ENCODE data around the gene LONP2.
A peak's percentile ranks its signal among the peaks of the same experiment; 100 is the strongest.
"Not testable (repeated sequence)": the region's sequence is repeated elsewhere in the genome, so short reads cannot be mapped to it uniquely, and the experiment has no call there.

The LONP2 gene

DNA sequence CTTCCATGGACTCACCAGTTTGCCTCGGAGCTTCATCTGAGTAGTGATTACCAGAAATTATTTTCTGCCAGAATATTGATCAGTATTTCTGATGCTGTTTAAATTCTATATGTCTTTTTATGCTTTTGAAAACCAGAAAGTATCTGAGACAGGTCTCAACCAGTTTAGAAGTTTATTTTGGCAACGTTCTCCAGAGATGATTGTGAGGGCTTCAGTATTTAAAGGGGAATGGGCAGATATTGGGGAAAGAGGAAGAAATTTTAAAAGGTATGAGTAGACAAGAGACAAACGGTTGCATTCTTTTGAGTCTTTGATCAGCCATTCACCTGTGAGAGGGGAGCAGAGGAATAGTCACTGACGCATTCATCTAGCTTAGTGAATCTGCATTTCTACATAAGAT is 47.7 kb downstream of the LONP2 start:
- DNase-seq, result no peak

DNA sequence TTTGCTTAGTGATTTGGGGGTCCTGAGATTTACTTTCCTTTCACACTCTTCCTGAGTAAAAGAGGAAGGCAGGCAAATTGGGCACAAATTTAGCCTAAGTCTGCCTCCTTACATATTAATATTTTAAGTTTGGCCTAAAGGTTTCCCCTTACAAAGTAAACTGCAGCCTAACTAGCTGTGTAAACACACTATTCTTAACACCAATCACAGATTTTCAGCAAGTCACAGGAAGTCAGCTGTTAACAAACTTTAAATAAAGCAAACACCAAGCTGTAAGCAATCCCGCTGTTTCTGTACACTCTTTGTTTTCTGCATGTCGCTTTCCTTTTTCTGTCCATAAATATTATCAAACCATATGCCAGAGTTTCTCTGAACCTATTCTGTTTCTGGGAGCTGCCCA is 48.4 kb downstream of the LONP2 start:
- no peak for DNase-seq

- no peak for DNase-seq
Measured at GRCh38 chr16:48294724-48295123, 50.6 kb downstream of the LONP2 start.

- DNase-seq, result no peak
Measured at GRCh38 chr16:48295488-48296281, 51.6 kb downstream of the LONP2 start.

- no peak for DNase-seq
Measured at GRCh38 chr16:48299471-48299870, 55.4 kb downstream of the LONP2 start.

DNA sequence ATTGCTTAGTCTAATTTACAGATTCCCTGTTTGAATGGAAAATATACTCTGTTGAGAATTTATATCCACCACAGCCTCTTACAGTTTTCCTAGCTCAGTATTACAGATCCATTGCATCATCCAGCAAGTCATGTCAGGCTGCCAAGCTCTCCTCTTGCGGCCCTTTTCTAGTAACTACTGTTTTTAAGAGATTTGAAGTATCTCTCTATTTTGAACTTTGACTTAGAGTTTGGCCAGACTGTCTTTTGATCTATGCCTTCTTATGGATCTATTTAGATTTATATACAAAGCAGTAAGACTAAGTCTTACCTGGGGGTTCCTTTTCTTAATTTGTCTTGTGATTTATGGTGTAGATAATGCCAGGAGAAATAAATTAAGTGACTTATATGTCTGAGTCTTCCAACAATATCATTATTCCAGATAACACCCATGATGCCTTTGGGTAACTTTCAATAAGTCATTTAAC is 56.3 kb downstream of the LONP2 start:
- no peak for DNase-seq

DNA sequence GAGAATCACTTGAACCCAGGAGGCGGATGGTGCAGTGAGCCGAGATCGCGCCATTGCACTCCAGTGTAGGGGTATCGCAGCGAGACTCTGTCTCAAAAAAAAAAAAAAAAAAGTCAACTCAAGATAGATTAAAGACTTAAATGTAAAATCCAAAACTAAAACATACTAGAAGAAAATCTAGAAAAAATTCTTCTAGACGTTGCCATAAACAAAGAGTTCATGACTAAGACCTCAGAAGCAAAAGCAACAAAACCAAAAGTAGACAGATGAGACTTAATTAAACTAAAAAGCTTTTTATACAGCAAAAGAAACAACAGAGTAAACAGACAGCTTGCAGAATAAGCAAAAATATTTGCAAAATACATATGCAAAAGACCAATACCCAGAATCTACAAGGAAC is 64.4 kb downstream of the LONP2 start:
- DNase-seq, result no peak

GRCh38 chr16:48310908-48311641 is 67.0 kb downstream of the LONP2 start:
- no peak for DNase-seq

- DNase-seq, result not testable (repeated sequence)
Measured at GRCh38 chr16:48313905-48314304, 69.8 kb downstream of the LONP2 start.

GRCh38 chr16:48317026-48317425 is 72.9 kb downstream of the LONP2 start:
- DNase-seq, result no peak

DNA sequence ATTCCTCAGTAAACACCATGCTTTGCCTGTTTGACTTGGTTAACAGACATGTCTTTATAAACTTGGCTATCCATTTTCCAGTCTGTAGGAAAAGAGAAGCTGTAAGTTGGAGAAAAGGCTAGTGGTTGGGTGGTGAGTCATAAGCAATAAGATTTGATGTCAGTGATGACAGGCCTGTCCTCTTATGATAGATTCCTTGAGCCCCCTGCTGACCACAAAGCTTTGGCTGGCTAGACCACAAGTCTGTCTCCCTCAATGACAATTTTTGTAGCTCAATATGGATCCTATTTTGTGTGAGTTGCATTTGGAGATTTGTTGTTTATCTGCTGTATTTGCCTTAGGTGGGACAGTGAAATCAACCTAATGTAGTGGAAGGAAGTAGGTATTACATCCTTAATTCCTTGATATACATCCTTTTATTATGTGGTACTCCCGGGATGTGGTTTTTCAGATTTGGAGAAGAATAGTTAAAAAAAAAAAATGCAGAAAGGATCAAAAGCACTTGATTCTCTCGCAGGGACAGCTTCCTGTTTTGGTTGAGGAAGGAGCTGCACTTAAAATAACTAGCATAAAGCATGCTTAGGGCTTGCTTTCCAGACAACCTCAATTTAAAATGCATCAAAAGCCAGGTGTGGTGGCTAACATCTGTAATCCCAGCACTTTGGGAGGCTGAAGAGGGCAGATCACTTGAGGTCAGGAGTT is 73.7 kb downstream of the LONP2 start:
- DNase-seq, result no peak

GRCh38 chr16:48318630-48319029 is 74.5 kb downstream of the LONP2 start:
- DNase-seq, result no peak

- DNase-seq, result peak; percentile 26
Measured at GRCh38 chr16:48321317-48322036, 77.4 kb downstream of the LONP2 start.

DNA sequence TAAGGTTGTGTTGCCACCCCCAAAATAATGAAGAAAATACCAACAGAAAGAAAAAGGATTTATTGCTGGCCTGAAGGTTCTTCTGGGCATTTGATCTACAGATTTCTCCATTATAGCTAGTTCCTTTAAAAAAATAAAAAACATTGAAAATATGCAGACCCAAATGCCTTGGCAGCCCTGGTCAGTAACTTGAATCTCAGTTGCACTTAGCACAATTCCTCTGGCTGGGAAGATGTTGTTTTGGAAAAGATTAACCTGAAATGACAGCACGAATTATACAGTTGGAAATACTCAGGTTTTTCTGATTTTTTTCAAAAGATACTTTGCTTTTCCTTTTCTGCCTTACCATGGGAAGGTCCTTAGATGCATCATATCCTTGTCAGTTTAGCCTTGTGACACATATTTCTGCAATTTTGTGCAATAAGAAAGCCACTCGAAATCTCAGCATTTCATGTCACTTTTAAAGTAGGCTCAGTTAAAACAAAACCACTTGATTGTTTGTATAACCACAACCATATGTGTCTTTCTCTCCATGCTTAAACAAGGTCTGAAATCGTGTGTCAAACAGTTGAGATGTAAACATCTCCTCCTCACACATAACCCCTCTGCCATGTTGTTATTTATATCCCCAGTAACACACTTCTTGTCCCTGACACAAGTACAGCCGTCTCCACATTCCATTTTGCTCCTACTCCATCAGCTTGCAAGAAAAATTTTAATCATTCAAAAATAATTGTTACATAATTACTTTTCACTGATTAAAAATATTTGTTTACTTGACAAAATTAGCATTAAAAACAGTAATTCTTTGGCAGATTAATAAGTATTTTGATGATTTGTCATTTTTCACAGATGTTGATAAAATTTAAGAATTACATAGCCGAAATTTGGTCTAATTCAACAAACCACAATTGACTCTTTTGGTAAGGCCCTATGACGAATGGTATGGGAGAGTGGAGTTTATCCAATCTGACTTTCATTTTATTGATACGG is 80.0 kb downstream of the LONP2 start:
- DNase-seq, result no peak

DNA sequence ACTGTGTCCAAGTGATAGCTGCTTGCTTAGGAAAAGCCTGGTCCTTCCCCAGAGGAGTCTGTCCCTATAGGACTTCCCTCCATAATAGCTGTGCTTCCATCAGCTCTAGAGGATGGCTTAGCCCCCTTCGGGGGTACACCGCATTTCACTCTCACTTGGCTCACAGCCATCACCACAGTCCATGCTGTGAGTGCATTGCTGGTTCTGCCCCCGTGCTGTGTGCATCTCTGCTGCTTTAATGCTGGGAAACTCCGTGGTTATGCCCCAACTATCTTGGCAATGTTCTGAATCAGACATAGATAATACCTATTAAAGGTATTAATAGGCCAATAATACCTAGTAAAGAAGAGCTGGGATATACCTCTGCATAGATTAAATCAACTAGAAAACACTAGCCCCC is 82.8 kb downstream of the LONP2 start:
- no peak for DNase-seq

- DNase-seq, result no peak
Measured at GRCh38 chr16:48329138-48329537, 85.0 kb downstream of the LONP2 start.

- no peak for DNase-seq
Measured at GRCh38 chr16:48330189-48330840, 86.2 kb downstream of the LONP2 start.

- DNase-seq, result no peak
Measured at GRCh38 chr16:48330841-48331192, 86.7 kb downstream of the LONP2 start.

- no peak for DNase-seq
Measured at GRCh38 chr16:48332978-48333377, 88.9 kb downstream of the LONP2 start.

GRCh38 chr16:48334325-48334724 is 90.2 kb downstream of the LONP2 start:
- DNase-seq, result no peak

- no peak for DNase-seq
Measured at GRCh38 chr16:48335961-48336360, 91.9 kb downstream of the LONP2 start.

All from activated naive CD4-positive, alpha-beta T cell treated with anti-CD3 and anti-CD28 coated beads, Interleukin-2, amount 50 U/mL, for 16 hours (primary cell).